ENCODE data around the gene PTPN1.
"Not testable (repeated sequence)": the region's sequence is repeated elsewhere in the genome, so short reads cannot be mapped to it uniquely, and the experiment has no call there.

The PTPN1 gene

DNA sequence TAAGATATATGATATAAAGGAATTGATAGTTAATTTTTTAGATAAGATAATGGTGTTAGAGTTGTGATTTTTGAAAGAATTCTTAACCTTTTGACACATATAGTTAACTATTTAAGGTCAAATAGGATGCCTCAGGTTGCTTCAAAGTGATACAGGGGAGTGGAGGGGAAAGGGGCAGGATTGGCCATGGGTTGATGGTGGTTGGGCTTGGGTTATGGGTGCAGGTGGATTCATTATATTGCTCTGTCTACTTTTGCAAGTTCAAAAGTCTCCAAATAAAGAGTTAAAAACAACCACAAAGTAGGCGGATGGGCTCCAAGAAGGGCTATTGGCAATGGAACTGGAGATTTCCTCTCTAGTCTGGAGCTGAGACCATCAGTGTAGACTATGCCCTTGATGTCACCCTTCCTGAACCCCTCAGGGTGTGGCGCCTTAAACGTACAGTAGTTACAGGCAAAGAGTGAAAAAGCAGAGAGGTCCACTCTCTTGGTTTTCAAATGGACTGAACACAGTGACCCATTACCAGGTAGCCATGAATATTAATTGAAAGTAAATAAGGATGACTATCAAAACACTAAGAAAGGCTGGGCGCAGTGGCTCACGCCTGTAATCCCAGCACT is 81.2 kb downstream of the PTPN1 start:
- Histone ChIP-seq H3K9me3 (ENCODE audit: control insufficient read depth, low read length) (no peaks in the 10 kb centered on the region), H3K9ac (ENCODE audit: low read length) (no peak overlapping the region), H3K4me3 (ENCODE audit: low read length) (no peak overlapping the region), H3K4me1 (ENCODE audit: control insufficient read depth, insufficient read depth, low read length) (no peaks in the 10 kb centered on the region), H3K27me3 (replicated peaks; ENCODE audit: control insufficient read depth, insufficient read depth, low read length) (no peaks in the 10 kb centered on the region), H3K36me3 (ENCODE audit: control insufficient read depth, insufficient read depth, low read length, severe bottlenecking) (peaks cover 71% of the 10 kb centered on the region)
- DNase-seq (ENCODE audit: low read depth): no peak

DNA sequence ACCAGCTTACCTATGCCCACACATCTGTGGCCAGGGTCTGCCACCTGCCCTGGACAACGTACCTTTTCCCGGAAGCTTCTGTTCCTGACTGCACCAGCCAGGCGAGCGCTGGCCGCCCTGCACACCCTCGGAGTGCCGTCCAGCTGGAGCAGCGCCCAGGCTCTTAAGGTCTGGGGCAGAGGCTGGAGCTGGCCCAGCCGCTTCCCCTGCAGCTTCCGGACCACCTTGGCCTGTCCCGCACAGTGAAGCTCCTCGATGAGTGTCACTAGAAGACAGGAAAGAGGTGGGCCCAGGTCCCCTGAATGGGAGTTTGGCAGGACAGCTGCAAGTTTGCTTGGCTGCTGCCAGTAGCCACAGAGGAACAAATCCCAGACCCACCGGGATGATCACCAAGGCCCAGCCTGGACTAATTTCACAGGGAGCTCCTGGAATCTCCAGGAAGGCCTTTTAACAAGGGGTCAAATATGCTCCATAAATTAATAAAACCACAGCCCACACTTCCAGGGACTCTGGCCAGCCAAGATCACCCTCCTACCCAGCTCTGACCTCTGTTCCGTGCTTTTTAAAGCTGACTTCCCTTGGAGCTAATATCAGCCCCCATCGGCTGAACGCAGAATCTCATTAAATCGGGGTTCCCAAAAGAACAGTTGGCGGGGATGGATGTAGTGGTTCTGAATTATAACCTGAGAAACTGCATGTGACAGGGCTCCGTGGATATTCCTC is 82.3 kb downstream of the PTPN1 start:
- DNase-seq (ENCODE audit: low read depth): no peak
- no peak overlapping the region for H3K4me3 ChIP-seq (ENCODE audit: low read length)
- no peaks in the 10 kb centered on the region for H3K27me3 ChIP-seq (replicated peaks; ENCODE audit: control insufficient read depth, insufficient read depth, low read length)
- H3K4me1 ChIP-seq (ENCODE audit: control insufficient read depth, insufficient read depth, low read length): no peaks in the 10 kb centered on the region
- H3K9me3 ChIP-seq (ENCODE audit: control insufficient read depth, low read length): no peaks in the 10 kb centered on the region
- peaks cover 63% of the 10 kb centered on the region for H3K36me3 ChIP-seq (ENCODE audit: control insufficient read depth, insufficient read depth, low read length, severe bottlenecking)
- no peak overlapping the region for H3K9ac ChIP-seq (ENCODE audit: low read length)

DNA sequence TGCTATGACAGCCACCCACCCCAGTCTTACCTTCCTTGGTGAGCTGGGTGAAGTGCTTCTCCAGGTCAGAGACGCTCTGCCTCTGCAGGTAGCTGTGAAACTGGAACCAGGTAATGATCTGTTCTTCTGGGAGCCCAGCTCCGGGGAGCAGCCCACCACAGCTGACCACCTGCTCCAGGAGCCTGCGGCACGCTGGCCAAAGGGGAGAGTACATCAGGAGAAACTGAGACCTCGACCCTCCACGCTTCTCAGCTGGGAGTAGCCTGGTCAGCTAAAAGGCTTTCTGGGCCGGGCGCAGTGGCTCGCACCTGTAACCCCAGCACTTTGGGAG is 82.8 kb downstream of the PTPN1 start:
- Histone ChIP-seq H3K9ac (ENCODE audit: low read length) (no peak overlapping the region), H3K36me3 (ENCODE audit: control insufficient read depth, insufficient read depth, low read length, severe bottlenecking) (peaks cover 58% of the 10 kb centered on the region), H3K9me3 (ENCODE audit: control insufficient read depth, low read length) (no peaks in the 10 kb centered on the region), H3K4me1 (ENCODE audit: control insufficient read depth, insufficient read depth, low read length) (no peaks in the 10 kb centered on the region), H3K4me3 (ENCODE audit: low read length) (no peak overlapping the region), H3K27me3 (replicated peaks; ENCODE audit: control insufficient read depth, insufficient read depth, low read length) (no peaks in the 10 kb centered on the region)
- DNase-seq (ENCODE audit: low read depth): no peak

DNA sequence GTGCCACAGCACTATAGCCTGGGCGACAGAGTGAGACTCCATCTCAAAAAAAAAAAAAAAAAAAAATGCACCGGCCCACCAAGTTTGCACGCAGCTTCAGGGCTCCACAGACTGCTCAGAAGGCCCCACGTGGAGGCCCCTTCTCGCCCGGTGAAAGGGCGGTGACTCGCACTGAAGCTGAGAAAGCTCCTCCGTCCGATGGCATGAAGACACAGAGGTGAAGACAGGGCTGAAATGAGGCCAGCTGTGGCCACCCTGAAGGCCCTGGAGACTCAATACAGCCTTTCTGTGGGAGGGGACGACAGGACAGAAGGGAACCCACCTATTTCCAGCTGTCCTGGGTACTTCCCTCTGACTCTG is 84.0 kb downstream of the PTPN1 start:
- H3K9me3 ChIP-seq (ENCODE audit: control insufficient read depth, low read length): no peaks in the 10 kb centered on the region
- no peak overlapping the region for H3K9ac ChIP-seq (ENCODE audit: low read length)
- H3K36me3 ChIP-seq (ENCODE audit: control insufficient read depth, insufficient read depth, low read length, severe bottlenecking): peaks cover 50% of the 10 kb centered on the region
- H3K27me3 ChIP-seq (replicated peaks; ENCODE audit: control insufficient read depth, insufficient read depth, low read length): no peaks in the 10 kb centered on the region
- no peak for DNase-seq (ENCODE audit: low read depth)
- H3K4me3 ChIP-seq (ENCODE audit: low read length): no peak overlapping the region
- H3K4me1 ChIP-seq (ENCODE audit: control insufficient read depth, insufficient read depth, low read length): no peaks in the 10 kb centered on the region

DNA sequence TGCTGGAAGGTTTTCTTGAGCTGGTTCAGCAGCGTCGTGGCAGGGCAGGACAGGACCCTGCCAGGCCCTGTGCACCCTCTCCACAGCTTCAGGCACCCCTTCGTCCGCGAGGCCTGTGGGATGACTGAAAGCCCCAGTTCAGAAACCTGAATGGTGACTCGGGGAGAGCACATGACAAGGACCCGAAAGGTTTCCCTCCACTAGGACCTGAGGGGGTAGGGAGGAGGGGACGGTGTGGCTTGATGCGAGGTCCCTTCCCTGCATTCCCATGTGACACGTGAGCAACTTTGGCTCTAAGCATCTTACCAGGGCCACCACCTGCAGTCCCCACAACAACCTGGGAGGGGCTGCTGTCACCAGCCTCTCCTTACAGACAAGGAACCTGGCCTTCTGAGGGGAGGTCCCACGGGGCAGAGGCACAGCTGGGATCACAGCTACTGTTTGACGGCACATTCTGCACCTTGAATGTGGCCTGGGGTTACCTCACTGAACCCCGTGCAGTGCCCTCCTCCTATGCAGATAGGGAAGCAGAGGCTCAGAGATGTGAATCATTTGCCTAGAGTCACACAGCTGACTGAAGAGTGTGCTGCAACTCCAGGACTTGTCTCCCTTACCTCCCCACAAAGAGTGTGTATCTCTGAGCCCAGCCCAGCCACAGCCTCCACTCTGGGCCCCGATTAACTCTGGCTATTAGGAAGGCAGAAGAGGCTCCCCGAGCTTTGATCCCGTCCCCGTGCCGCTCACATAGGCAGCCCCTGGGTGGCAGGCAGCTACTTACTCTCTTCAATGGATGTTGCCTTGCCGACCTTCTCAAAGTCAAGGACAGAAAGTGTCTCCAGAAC is 84.6 kb downstream of the PTPN1 start:
- Histone ChIP-seq H3K9me3 (ENCODE audit: control insufficient read depth, low read length) (no peaks in the 10 kb centered on the region), H3K4me3 (ENCODE audit: low read length) (no peak overlapping the region), H3K36me3 (ENCODE audit: control insufficient read depth, insufficient read depth, low read length, severe bottlenecking) (peaks cover 44% of the 10 kb centered on the region), H3K9ac (ENCODE audit: low read length) (no peak overlapping the region), H3K4me1 (ENCODE audit: control insufficient read depth, insufficient read depth, low read length) (no peaks in the 10 kb centered on the region), H3K27me3 (replicated peaks; ENCODE audit: control insufficient read depth, insufficient read depth, low read length) (no peaks in the 10 kb centered on the region)
- no peak for DNase-seq (ENCODE audit: low read depth)

DNA sequence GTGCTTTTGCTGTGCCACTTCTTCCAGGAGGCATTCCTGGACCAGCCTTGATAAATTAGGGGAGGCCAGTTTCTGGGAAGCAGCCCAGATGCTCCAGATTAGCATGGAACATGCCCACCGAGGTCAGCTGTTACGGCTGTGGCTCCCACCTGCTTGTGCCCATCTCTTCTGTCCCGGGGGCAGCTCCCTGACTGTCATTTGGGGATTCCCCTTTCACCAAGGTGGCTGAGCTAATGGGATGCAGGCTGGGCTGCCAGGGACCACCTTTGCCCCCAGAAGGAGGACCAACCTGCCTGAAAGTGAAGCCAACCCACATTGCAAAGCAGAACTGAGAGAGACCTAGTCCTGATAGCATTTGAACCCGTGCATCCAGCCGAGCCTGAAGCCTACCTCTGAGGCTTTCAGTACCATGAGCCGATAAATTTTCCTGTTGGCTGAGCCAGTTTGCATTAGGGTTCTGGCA is 85.3 kb downstream of the PTPN1 start:
- no peak overlapping the region for H3K4me3 ChIP-seq (ENCODE audit: low read length)
- no peaks in the 10 kb centered on the region for H3K9me3 ChIP-seq (ENCODE audit: control insufficient read depth, low read length)
- DNase-seq (ENCODE audit: low read depth): no peak
- no peaks in the 10 kb centered on the region for H3K27me3 ChIP-seq (replicated peaks; ENCODE audit: control insufficient read depth, insufficient read depth, low read length)
- no peak overlapping the region for H3K9ac ChIP-seq (ENCODE audit: low read length)
- peaks cover 37% of the 10 kb centered on the region for H3K36me3 ChIP-seq (ENCODE audit: control insufficient read depth, insufficient read depth, low read length, severe bottlenecking)
- no peaks in the 10 kb centered on the region for H3K4me1 ChIP-seq (ENCODE audit: control insufficient read depth, insufficient read depth, low read length)

DNA sequence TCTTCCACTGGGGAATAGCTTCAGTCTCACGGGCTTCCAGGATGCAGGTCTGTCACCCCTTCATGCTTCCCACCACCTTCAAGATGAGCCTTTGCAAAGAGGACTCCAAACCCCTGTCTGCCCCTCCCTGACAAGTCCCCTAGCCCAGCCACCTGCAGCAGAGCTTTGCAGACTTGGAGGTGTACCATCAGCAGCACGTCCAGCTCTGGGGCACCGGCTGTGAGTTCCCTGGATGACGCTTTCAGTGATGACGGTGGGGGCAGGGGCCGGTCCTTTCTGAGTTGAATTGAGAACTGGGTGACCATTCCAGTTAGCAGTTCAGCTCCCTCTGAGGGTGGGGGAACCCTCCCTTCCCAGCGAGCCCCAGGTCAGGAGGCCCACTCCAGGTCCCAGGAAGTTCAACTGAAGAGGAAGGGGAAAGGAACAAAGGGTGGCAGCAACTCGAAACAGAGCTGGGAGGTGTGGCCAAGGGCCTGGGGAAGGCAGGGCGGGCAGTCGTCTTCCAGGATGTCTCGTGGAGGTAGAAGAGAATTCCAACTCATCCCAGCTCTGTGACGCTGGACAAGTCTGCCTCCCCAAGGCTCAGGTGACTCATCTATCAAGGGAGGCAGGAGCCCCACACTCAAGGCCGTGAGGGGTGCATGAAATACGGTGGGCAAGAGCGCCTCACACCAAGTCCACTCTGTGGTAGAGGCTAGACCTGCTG is 86.0 kb downstream of the PTPN1 start:
- Histone ChIP-seq H3K36me3 (ENCODE audit: control insufficient read depth, insufficient read depth, low read length, severe bottlenecking) (peaks cover 36% of the 10 kb centered on the region), H3K4me1 (ENCODE audit: control insufficient read depth, insufficient read depth, low read length) (no peaks in the 10 kb centered on the region), H3K9me3 (ENCODE audit: control insufficient read depth, low read length) (no peaks in the 10 kb centered on the region), H3K27me3 (replicated peaks; ENCODE audit: control insufficient read depth, insufficient read depth, low read length) (no peaks in the 10 kb centered on the region), H3K4me3 (ENCODE audit: low read length) (no peak overlapping the region), H3K9ac (ENCODE audit: low read length) (no peak overlapping the region)
- DNase-seq (ENCODE audit: low read depth): no peak

DNA sequence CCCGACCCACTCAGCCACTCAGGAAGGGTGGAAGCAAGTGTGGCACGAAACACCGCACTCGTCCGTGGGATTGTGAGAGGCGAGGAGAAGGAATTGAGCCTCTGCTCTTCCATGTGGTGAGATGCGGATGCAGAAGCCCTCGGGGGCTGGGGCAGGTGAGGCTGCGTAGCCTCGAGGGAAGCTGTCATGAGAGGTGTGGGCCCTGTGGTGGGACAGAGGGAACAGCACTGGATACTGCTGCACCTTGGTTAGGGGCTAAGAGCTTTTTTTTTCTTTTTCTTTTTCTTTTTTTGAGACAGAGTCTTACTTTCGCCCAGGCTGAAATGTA is 86.5 kb downstream of the PTPN1 start:
- Histone ChIP-seq H3K4me3 (ENCODE audit: low read length) (no peak overlapping the region), H3K9ac (ENCODE audit: low read length) (no peak overlapping the region), H3K9me3 (ENCODE audit: control insufficient read depth, low read length) (no peaks in the 10 kb centered on the region), H3K27me3 (replicated peaks; ENCODE audit: control insufficient read depth, insufficient read depth, low read length) (no peaks in the 10 kb centered on the region), H3K36me3 (ENCODE audit: control insufficient read depth, insufficient read depth, low read length, severe bottlenecking) (peaks cover 34% of the 10 kb centered on the region), H3K4me1 (ENCODE audit: control insufficient read depth, insufficient read depth, low read length) (no peaks in the 10 kb centered on the region)
- no peak for DNase-seq (ENCODE audit: low read depth)

DNA sequence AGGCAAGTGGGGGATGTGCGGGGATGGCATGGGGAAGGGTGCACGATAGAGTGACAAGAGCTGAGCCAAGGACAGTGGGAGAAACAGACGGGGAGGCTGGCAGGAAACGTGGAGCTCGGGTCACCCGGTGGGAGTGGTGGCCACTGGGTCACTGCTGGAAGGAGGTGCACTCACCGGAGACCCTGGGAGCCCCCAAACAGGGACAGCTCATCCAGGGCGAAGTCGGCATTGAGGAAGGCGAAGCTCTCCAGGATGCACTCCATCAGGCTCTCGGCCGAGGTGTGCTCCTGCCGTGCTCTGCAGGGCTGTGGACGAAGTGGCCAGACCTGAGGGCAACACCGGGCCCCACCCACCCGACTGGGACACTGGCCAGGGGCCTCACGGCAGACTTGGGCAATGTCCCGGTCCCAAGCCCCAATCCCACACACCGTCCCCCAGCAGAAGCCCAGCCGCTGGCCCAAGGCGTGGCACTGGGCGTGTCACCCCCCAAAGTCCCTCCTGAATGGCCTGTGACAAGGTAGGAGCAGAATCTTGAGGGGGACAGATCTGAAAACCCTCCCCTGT is 87.3 kb downstream of the PTPN1 start:
- Histone ChIP-seq H3K4me3 (ENCODE audit: low read length) (no peak overlapping the region), H3K4me1 (ENCODE audit: control insufficient read depth, insufficient read depth, low read length) (no peaks in the 10 kb centered on the region), H3K9me3 (ENCODE audit: control insufficient read depth, low read length) (no peaks in the 10 kb centered on the region)

DNA sequence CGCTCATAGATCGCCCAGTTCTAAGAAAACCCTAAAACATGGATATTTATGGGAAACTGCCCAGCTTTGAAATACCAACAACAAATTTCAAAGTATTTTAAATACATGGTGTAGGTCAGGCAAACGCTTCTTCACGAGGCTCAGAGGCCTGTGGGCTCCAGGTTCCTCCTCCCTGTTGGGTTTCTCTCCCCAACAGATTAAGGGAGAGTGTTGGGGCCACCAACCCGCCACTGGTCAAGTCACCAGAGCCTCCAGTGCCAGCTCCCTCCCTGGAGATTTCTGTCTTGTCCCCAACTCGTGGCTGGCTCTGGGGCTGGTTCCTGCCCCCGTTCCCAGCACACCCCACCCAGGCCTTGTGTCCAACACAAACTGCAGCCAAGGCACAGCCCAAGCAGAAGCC is 87.9 kb downstream of the PTPN1 start:
- Histone ChIP-seq H3K4me3 (ENCODE audit: low read length) (no peak overlapping the region), H3K9ac (ENCODE audit: low read length) (no peak overlapping the region), H3K9me3 (ENCODE audit: control insufficient read depth, low read length) (no peaks in the 10 kb centered on the region), H3K27me3 (replicated peaks; ENCODE audit: control insufficient read depth, insufficient read depth, low read length) (no peaks in the 10 kb centered on the region), H3K4me1 (ENCODE audit: control insufficient read depth, insufficient read depth, low read length) (no peaks in the 10 kb centered on the region), H3K36me3 (ENCODE audit: control insufficient read depth, insufficient read depth, low read length, severe bottlenecking) (peaks cover 35% of the 10 kb centered on the region)
- DNase-seq (ENCODE audit: low read depth): no peak

More for the DNA sequence above, 87.3 kb downstream of the PTPN1 start:
- Histone ChIP-seq H3K9ac (ENCODE audit: low read length) (no peak overlapping the region), H3K36me3 (ENCODE audit: control insufficient read depth, insufficient read depth, low read length, severe bottlenecking) (peaks cover 35% of the 10 kb centered on the region), H3K27me3 (replicated peaks; ENCODE audit: control insufficient read depth, insufficient read depth, low read length) (no peaks in the 10 kb centered on the region)
- no peak for DNase-seq (ENCODE audit: low read depth)

DNA sequence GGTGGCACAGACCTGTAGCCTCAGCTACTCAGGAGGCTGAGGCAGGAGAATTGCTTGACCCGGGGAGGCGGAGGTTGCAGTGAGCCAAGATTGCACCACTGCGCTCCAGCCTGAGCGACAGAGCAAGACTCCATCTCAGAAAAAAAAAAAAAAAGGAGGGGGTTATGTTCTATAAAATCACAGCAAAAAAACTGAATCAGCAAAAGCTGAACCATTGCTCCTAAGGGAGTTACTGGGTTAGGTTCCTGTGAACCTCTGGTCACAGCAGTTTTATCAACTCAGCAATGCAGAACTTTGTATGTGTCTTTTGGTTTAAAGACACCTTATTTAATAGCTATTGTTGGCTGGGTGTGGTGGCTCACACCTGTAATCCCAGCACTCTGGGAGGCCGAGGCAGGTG is 88.6 kb downstream of the PTPN1 start:
- not testable (repeated sequence) for H3K4me1 ChIP-seq (ENCODE audit: control insufficient read depth, insufficient read depth, low read length); H3K9me3 ChIP-seq (ENCODE audit: control insufficient read depth, low read length); H3K9ac ChIP-seq (ENCODE audit: low read length); DNase-seq (ENCODE audit: low read depth); H3K27me3 ChIP-seq (replicated peaks; ENCODE audit: control insufficient read depth, insufficient read depth, low read length); H3K4me3 ChIP-seq (ENCODE audit: low read length)
- peaks cover 37% of the 10 kb centered on the region for H3K36me3 ChIP-seq (ENCODE audit: control insufficient read depth, insufficient read depth, low read length, severe bottlenecking)
